HG02763 (cell line): Measurements from ENCODE around the gene TESK2.
A peak's percentile ranks its signal among the peaks of the same experiment; 100 is the strongest.
"Not testable (repeated sequence)": the region's sequence is repeated elsewhere in the genome, so short reads cannot be mapped to it uniquely, and the experiment has no call there.

ENCODE experiments used
- ATAC-seq: cut with Tn5 transposase; IDR thresholded peaks from one replicate; pipeline ENCODE4 v1.9.1; 2021; ENCODE audit warnings: mild to moderate bottlenecking, moderate library complexity; ENCODE audit not compliant: unreplicated experiment

TESK2 gene

DNA sequence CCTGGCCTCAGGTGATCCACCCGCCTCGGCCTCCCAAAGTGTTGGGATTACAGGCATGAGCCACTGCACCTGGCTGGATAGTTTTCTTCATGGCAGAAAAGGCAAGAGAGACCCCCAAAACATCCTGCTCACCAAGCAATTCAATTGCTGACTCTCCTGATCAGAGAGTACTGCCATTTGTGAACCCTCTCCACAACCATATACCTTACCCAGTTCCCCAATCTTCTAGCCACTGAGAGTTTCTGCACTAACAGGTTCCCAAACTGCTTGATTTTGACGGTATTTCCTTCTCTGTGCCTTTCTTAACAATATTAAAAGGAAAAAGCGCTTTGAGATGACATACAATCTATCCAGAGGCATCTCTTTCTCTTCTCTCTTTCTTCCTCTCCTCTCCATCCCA is 110.8 kb downstream of the TESK2 start:
- no peak for ATAC-seq

- ATAC-seq: no peak
Observed at GRCh38 chr1:45379524-45379923, 111.4 kb downstream of the TESK2 start.

DNA sequence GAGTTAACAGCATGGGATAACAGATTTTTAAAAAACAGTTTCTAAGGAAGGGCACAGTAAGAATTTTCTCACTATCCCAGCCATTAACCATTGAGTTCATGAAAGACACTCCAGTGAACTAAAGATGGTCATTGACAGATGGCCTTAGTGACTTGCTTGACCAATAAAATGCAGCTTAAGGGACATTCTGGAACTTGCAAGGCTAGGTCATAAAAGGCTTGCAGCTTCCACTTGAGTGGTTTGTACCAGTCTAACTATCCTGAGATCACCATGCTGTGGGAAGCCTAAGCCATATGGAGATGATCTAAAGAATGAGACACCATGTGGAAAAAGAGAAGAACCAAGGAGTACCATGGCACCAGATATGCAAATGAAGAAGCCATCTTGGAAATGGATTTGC is 112.8 kb downstream of the TESK2 start:
- no peak for ATAC-seq

- no peak for ATAC-seq
Observed at GRCh38 chr1:45375104-45376090, 115.6 kb downstream of the TESK2 start.

DNA sequence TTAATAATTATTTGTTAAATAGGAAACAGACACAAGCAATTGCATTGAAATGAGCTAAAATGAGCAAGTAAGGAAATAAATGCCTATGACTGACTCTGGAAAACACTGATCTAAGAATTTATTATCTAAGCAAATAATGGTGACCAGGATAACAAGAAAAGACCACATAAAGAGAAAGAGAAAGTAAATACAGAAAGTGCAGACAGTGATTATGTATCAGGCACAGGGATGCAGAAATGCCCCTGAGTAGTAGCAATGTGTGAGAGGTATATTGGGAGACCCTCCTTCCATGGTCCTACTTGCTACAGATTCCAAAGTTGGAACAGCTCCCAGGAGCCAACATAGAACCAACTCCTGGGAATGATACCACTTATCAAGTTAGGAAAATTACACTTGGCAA is 117.4 kb downstream of the TESK2 start:
- ATAC-seq: no peak

DNA sequence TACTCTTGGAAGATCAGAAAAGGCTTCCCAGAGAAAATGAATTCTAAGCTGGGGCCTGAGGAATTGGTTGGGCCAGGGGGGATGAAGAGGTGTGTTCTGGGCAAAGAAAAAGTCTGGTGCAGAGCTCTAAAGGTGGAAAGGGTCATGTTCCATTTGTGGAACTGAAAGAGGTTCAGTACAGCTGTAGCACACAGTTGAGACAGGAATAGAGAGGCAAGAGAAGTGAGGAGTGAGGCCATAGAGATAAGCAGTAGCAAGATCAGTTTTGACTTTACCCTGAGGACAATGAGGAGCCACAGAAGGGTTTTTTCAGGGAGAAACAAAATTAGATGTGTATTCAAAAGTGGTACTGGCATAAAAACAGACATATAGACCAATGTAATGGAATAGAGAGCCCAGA is 120.4 kb downstream of the TESK2 start:
- peak; percentile 66 for ATAC-seq

DNA sequence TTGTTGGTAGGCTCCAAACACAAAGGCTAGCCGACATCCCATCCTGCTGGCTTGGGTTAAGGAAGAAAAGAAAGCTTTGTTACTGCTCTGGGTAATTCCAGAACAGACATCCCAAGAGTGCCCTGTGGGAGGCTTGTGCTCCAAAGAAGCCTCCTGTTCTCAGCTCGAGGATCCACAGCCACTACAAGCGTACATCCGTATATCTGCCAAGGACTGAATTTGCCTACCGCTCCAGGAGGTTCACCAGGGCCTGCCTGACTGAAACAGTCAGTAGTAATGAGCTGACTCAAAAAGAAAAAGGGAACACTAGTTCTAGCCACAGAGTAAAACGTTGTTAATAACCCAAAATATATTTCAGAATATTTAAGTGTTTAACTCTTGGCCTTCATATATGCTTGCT is 125.9 kb downstream of the TESK2 start:
- ATAC-seq: peak; percentile 58

- no peak for ATAC-seq
Observed at GRCh38 chr1:45364294-45364693, 126.7 kb downstream of the TESK2 start.

GRCh38 chr1:45360981-45361380 is 130.0 kb downstream of the TESK2 start:
- not testable (repeated sequence) for ATAC-seq

- no peak for ATAC-seq
Observed at GRCh38 chr1:45359882-45360513, 131.0 kb downstream of the TESK2 start.

DNA sequence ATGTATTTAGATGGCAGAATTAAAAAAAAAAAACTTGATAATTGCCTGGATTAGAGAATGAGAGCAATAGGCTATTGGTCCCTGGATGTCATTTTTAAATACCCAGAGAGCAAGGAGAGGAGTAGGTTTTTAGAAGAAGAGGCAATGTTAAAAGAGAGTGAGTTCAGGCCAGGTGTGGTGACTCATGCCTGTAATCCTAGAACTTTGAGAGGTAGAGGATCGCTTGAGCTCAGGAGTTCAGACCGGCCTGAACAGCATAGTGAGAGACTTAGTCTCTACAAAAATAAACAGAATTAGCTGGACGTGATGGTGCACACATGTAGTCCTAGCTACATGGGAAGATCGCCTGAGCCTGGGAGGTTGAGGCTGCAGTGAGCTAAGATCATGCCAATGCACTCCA is 134.8 kb downstream of the TESK2 start:
- no peak for ATAC-seq

GRCh38 chr1:45355683-45356082 is 135.3 kb downstream of the TESK2 start:
- no peak for ATAC-seq

DNA sequence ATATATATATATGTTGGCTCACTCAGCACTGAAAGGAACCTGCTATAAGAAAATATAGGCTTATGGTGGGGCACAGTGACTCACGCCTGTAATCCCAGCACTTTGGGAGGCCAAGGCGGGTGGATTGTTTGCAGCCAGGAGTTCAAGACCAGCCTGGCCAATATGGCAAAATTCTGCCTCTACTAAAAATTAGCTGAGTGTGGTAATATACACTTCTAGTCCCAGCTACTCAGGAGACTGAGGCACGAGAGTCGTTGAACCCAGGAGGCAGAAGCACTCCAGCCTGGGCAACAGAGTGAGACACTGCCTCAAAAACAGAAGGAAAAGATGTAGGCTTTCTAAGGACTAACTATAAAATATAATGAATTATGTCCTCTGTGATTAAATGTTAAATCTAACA is 136.1 kb downstream of the TESK2 start:
- ATAC-seq: no peak

DNA sequence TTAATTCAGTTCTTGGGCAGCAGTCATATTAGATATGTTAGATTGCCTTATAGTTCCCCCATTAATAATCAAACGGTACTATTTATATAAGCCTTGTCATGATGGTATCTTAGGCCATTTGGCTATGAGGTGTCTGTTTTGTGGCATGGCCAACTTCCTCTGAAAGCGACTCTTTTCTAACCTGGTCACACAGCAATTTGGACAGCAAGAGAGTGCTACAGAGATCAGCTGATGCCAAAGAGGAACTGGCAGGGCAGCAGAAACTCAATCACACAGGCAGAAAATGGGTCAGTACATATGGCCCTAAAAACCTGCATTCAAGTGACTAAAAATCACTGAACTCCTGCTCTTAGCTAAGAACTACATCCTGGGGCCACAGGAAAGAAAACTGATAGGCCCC is 137.3 kb downstream of the TESK2 start:
- ATAC-seq: no peak

DNA sequence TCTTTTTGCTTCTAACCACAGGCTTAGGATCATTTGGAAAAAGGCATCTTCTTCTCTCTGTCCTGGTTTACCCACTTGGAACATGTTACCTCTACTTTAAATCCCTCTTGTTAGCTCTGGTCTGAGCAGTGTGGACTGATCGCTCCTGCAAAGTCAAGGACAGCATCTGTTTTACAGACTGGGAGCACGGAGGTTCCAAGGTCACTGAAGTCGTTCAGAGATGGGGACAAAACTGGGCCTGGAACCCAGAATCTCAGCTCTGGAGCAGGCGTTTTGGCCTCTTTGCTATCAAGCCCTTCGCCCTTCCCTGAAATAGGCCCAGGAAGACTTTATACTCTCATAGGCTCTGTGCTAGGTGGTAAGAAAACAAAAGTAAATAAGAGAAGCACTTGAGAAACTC is 139.5 kb downstream of the TESK2 start:
- ATAC-seq: no peak

DNA sequence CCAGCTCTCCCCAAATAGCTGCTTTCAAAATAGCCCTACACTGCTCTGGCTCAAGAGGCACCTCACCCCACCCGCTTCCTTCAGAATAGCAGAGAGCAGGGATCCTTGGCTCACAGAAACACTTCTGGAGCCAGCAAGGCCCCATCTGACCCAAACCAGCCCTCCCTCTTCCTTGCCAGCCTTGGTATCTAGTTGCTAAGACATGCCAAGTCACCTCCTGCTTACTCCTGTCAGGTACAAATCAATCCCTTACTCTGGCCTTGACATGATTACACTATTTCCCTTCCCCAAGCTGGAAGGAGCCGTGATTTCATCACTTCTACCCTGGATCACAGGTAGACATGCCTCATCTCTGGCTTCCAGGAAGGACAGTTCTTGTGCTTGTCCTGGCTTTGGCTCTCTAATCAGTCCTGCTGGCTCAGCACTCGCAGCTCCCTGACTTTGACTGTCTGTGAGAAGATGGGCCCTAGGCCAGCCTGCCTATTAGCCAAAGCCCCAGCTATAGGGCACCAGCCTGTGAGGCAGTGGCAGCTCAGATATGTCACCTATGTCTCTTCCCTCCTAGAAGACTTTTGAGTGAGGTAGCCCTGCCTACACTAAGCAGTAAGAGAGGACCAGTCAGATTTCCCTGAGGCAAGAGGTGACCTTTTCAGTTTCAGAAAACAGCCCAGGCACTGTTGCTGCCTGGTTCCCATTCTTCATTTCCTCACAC is 141.8 kb downstream of the TESK2 start:
- no peak for ATAC-seq

- ATAC-seq: no peak
Observed at GRCh38 chr1:45348609-45348965, 142.4 kb downstream of the TESK2 start.

GRCh38 chr1:45348020-45348419 is 142.9 kb downstream of the TESK2 start:
- no peak for ATAC-seq

DNA sequence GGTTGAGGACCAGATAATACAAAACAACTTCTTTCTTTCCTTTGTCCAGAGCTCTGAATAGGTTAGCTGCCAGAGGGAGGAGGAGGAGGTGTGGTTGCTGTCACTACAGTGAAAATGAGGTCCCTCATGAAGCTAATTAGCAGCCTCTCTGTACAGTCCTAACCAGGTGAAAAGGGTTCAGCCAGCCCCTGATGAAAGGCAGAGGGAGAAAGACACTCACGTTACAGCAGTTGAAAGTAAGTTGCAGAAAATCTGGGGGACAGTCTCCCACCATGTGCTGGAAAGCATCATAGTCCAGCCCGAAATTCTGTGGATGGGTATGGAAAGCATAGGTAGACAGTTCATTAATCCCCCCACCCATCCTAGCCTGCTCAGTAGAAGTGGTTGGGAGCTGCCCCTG is 144.5 kb downstream of the TESK2 start:
- no peak for ATAC-seq

DNA sequence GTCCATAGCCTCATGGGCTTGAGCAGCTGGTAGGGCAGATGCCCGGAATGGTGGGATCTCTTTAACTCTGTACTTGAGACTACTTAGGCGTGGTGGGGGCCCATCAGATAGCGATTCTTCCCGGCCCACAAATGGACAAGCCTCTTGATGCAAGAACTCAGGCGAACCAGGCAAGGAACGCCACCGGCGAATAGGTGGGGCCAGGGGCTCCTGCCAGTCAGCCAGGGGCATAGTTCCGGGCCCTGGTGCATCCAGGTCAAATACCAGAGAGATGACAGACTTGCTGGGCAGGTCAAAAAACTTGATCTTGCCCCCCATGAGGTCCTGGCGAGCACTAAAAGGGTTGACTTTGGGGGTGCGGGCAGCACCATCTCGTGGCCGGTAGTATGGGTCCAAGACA is 145.9 kb downstream of the TESK2 start:
- no peak for ATAC-seq

- no peak for ATAC-seq
Observed at GRCh38 chr1:45344499-45344898, 146.5 kb downstream of the TESK2 start.
